Esophagus squamous epithelium (tissue), 5 donors: ENCODE data around the gene ADGRF5. TPM values are rescaled to one million over a fixed set of nuclear protein-coding genes. Genes with fewer than 3 reads are reported as not detected.
"Not testable (repeated sequence)": the region's sequence is repeated elsewhere in the genome, so short reads cannot be mapped to it uniquely, and the experiment has no call there.

Experiments
- DNase-seq: peaks from one replicate; lab custom pipeline; 2025; lab: John Stamatoyannopoulos, UW
- H3K27ac ChIP-seq, 4 donors: fragments of 200-600 bp; sonication (generic); one replicate each; pipeline ENCODE4 v1.5.1; 2016 to 2019; ENCODE audit warnings: mild to moderate bottlenecking in 1 of 4
- H3K27me3 ChIP-seq, 4 donors: fragments of 200-600 bp; sonication (generic); 1 replicate in 3 of 4; 2 replicates in 1 of 4; pipeline versions ENCODE4 v1.5.1 to v1.6.0; 2017 to 2021; ENCODE audit warnings: antibody characterized with exemption in 1 of 4
- H3K36me3 ChIP-seq, 3 donors: fragments of 200-600 bp; sonication (generic); one replicate each; pipeline ENCODE4 v1.5.1; 2016 to 2019
- H3K4me1 ChIP-seq, 3 donors: fragments of 200-600 bp; sonication (generic); one replicate each; pipeline ENCODE4 v1.5.1; 2017 to 2019
- H3K4me3 ChIP-seq, 4 donors: fragments of 200-600 bp; sonication (generic); 1 replicate in 3 of 4; 2 replicates in 1 of 4; pipeline ENCODE4 v1.5.1; 2016 to 2019; ENCODE audit warnings: mild to moderate bottlenecking in 2 of 4, moderate library complexity in 1 of 4
- H3K9me3 ChIP-seq, 3 donors: fragments of 200-600 bp; sonication (generic); one replicate each; pipeline ENCODE4 v1.5.1; 2016 to 2019
- CTCF ChIP-seq, 6 experiments: fragments of 450-650 bp in 4 of 6; fragments of 200-600 bp in 2 of 6; sonication (generic) in 2 of 6; IDR thresholded peaks; one replicate each; pipeline ENCODE4 v1.5.1; 2016 to 2019; ENCODE audit warnings: antibody characterized with exemption in 6 of 6, mild to moderate bottlenecking in 4 of 6, moderate library complexity in 4 of 6
- POLR2A ChIP-seq, 4 donors: fragments of 450-650 bp; IDR thresholded peaks; one replicate each; pipeline ENCODE4 v1.6.1; 2017; ENCODE audit warnings: antibody characterized with exemption in 4 of 4, mild to moderate bottlenecking in 4 of 4, moderate library complexity in 3 of 4
- WGBS, 2 donors: methylation state at CpG; one replicate each; pipeline ENCODE4 v1.1.5; 2018; 5-methylcytosine and 5-hydroxymethylcytosine counted together
- intact Hi-C: fragments of 100-400 bp; cut with DNase I; formaldehyde crosslinking; loops from one replicate; pipeline ENCODE4 v1.15.0; 2022
- total RNA-seq, 4 donors: library from RNA; depleted of rRNA; stranded (reverse); fragments of >200 nt; gene quantifications; one replicate each; pipeline ENCODE4 v1.1.0, GENCODE V29; 2016
- donor health status: DM: yes; HTN: yes; CAD: no.

ADGRF5 gene
- total RNA-seq, 4 donors from 2014 or later: 1.1 to 9.5 (median 4.0) TPM

GRCh38 chr6:46848684-46849360 lies 72.9 kb downstream of the ADGRF5 start:
- Histone ChIP-seq H3K4me1 (peaks cover 0 to 13% (median 4%) of the 10 kb centered on the region in 3 donors), H3K9me3 (no peaks in the 10 kb centered on the region), H3K36me3 (no peaks in the 10 kb centered on the region), H3K27ac (no peak overlapping the region), H3K27me3 (no peaks in the 10 kb centered on the region), H3K4me3 (peak overlapping the region in 1 of 4 donors; percentile 39)
- DNase-seq: no peak
- 11 to 17% methylated on average over 10 to 11 of the region's 25 CpGs for WGBS, 2 donors
- intact Hi-C loops: no loop called here
- peak; percentile 78 to 96 (median 94) for TF ChIP-seq CTCF (IDR thresholded peaks at IDR 0.05)
- TF ChIP-seq POLR2A (IDR thresholded peaks at IDR 0.05): no peak

- Histone ChIP-seq H3K27me3 (no peaks in the 10 kb centered on the region), H3K36me3 (no peaks in the 10 kb centered on the region), H3K27ac (no peak overlapping the region), H3K4me3 (no peak overlapping the region), H3K4me1 (peaks cover 0 to 13% (median 4%) of the 10 kb centered on the region in 3 donors), H3K9me3 (peaks cover 0 to 17% (median 0%) of the 10 kb centered on the region in 3 donors)
- intact Hi-C loops: no loop called here
- no peak for TF ChIP-seq POLR2A (IDR thresholded peaks at IDR 0.05)
- TF ChIP-seq CTCF (IDR thresholded peaks at IDR 0.05): no peak
- DNase-seq: no peak
- 63 to 73% methylated on average over 5 of the region's 5 CpGs for WGBS, 2 donors
These were observed 76.6 kb downstream of the ADGRF5 start for GRCh38 chr6:46845126-46845525.

- H3K36me3 ChIP-seq, intact Hi-C loops, H3K4me3 ChIP-seq, H3K4me1 ChIP-seq, H3K27ac ChIP-seq, DNase-seq, H3K27me3 ChIP-seq: not testable (repeated sequence)
- WGBS, 2 donors: 86 to 90% methylated on average over 6 of the region's 6 CpGs
- H3K9me3 ChIP-seq: peaks cover 0 to 17% (median 0%) of the 10 kb centered on the region in 3 donors
These were observed 79.4 kb downstream of the ADGRF5 start for GRCh38 chr6:46842252-46842846.

GRCh38 chr6:46838033-46838432 lies 83.7 kb downstream of the ADGRF5 start:
- Histone ChIP-seq H3K36me3 (no peaks in the 10 kb centered on the region), H3K4me3 (no peak overlapping the region), H3K9me3 (peaks cover 0 to 15% (median 0%) of the 10 kb centered on the region in 3 donors), H3K27ac (no peak overlapping the region), H3K4me1 (no peaks in the 10 kb centered on the region), H3K27me3 (no peaks in the 10 kb centered on the region)
- no peak for TF ChIP-seq POLR2A (IDR thresholded peaks at IDR 0.05)
- 92 to 100% methylated on average over 2 of the region's 2 CpGs for WGBS, 2 donors
- intact Hi-C loops: no loop called here
- no peak for DNase-seq

GRCh38 chr6:46834991-46835390 lies 86.7 kb downstream of the ADGRF5 start:
- H3K27ac ChIP-seq, DNase-seq, intact Hi-C loops, H3K27me3 ChIP-seq, H3K9me3 ChIP-seq, H3K4me1 ChIP-seq, H3K36me3 ChIP-seq, H3K4me3 ChIP-seq: not testable (repeated sequence)
- 90 to 100% methylated on average over 2 of the region's 2 CpGs for WGBS, 2 donors

GRCh38 chr6:46834257-46834916 lies 87.4 kb downstream of the ADGRF5 start:
- WGBS, 2 donors: 55 to 73% methylated on average over 7 of the region's 7 CpGs
- H3K9me3 ChIP-seq, H3K36me3 ChIP-seq, H3K4me1 ChIP-seq, H3K27ac ChIP-seq, DNase-seq, H3K27me3 ChIP-seq, intact Hi-C loops, H3K4me3 ChIP-seq: not testable (repeated sequence)

- no peaks in the 10 kb centered on the region for H3K4me1 ChIP-seq
- no peak for TF ChIP-seq CTCF (IDR thresholded peaks at IDR 0.05)
- no peak for TF ChIP-seq POLR2A (IDR thresholded peaks at IDR 0.05)
- H3K4me3 ChIP-seq: no peak overlapping the region
- DNase-seq: no peak
- no peaks in the 10 kb centered on the region for H3K36me3 ChIP-seq
- no peak overlapping the region for H3K27ac ChIP-seq
- 90% methylated on average over 2 to 3 of the region's 3 CpGs for WGBS, 2 donors
- no peaks in the 10 kb centered on the region for H3K9me3 ChIP-seq
- intact Hi-C loops: no loop called here
- no peaks in the 10 kb centered on the region for H3K27me3 ChIP-seq
These were observed 88.9 kb downstream of the ADGRF5 start for GRCh38 chr6:46832816-46833215.
